Thoracic aorta (tissue), 2 donors: ENCODE results near the gene TEX51. TPM values are rescaled to one million over a fixed set of nuclear protein-coding genes. Genes with fewer than 3 reads are reported as not detected.

Source experiments
- ATAC-seq: fragments of 150-250 bp; one replicate; pipeline ENCODE4 v1.8.0; 2017; ENCODE audit warnings: low read depth; ENCODE audit not compliant: insufficient number of reproducible peaks, low FRiP score
- DNase-seq: peaks from one replicate; pipeline ENCODE4 v3.0.0-alpha.2; 2020; ENCODE audit warnings: low spot score
- H3K27ac ChIP-seq, 2 donors: fragments of 200-600 bp; sonication (generic); 1 replicate in 1 of 2; 2 replicates in 1 of 2; pipeline ENCODE4 v1.5.1; 2016; ENCODE audit warnings: mild to moderate bottlenecking in 2 of 2, moderate library complexity in 2 of 2
- H3K27me3 ChIP-seq: fragments of 200-600 bp; sonication (generic); replicated peaks from 2 replicates; pipeline ENCODE4 v1.6.0; 2016; ENCODE audit warnings: mild to moderate bottlenecking; ENCODE audit not compliant: insufficient read depth
- H3K36me3 ChIP-seq: fragments of 200-600 bp; sonication (generic); one replicate; pipeline ENCODE4 v1.5.1; 2016
- H3K4me1 ChIP-seq, 2 donors: fragments of 200-600 bp; sonication (generic); 1 replicate in 1 of 2; 2 replicates in 1 of 2; pipeline versions ENCODE4 v1.5.1 to v1.6.0; 2016; ENCODE audit warnings: low read depth in 2 of 2, mild to moderate bottlenecking in 1 of 2; ENCODE audit not compliant: control insufficient read depth in 1 of 2
- H3K4me3 ChIP-seq: fragments of 200-600 bp; sonication (generic); 2 replicates; pipeline ENCODE4 v1.5.1; 2016; ENCODE audit warnings: mild to moderate bottlenecking
- H3K9me3 ChIP-seq: fragments of 200-600 bp; sonication (generic); 2 replicates; pipeline ENCODE4 v1.5.1; 2016
- CTCF ChIP-seq: fragments of 200-600 bp; sonication (generic); IDR thresholded peaks from one replicate; pipeline ENCODE4 v1.5.1; 2019; ENCODE audit warnings: antibody characterized with exemption
- total RNA-seq, 2 donors: library from RNA; depleted of rRNA; stranded (reverse); fragments of >200 nt; gene quantifications; one replicate each; pipeline versions ENCODE4 v1.1.0 to v1.2.3, GENCODE V29; 2016

TEX51 gene
- total RNA-seq, 2 donors from 2014 or later: not detected

GRCh38 chr2:126862730-126863129, 36.0 kb upstream of the TEX51 start:
- Histone ChIP-seq H3K27me3 (no peaks in the 10 kb centered on the region), H3K9me3 (no peaks in the 10 kb centered on the region), H3K27ac (no peak overlapping the region), H3K36me3 (no peaks in the 10 kb centered on the region), H3K4me1 (no peaks in the 10 kb centered on the region), H3K4me3 (no peak overlapping the region)
- DNase-seq (no peak), ATAC-seq (no peak)
- TF ChIP-seq CTCF: no peak

- ATAC-seq: no peak
- Histone ChIP-seq H3K4me3 (no peak overlapping the region), H3K36me3 (no peaks in the 10 kb centered on the region), H3K4me1 (no peaks in the 10 kb centered on the region), H3K27ac (no peak overlapping the region), H3K27me3 (no peaks in the 10 kb centered on the region), H3K9me3 (no peaks in the 10 kb centered on the region)
- DNase-seq: no peak
- no peak for TF ChIP-seq CTCF
Measured at GRCh38 chr2:126863336-126864015, 35.2 kb upstream of the TEX51 start.

- H3K27me3 ChIP-seq: no peaks in the 10 kb centered on the region
- H3K4me1 ChIP-seq: no peaks in the 10 kb centered on the region
- H3K9me3 ChIP-seq: no peaks in the 10 kb centered on the region
- H3K27ac ChIP-seq: no peak overlapping the region
- H3K4me3 ChIP-seq: no peak overlapping the region
- DNase-seq: no peak
- ATAC-seq: no peak
- TF ChIP-seq CTCF: no peak
- H3K36me3 ChIP-seq: no peaks in the 10 kb centered on the region
Measured at GRCh38 chr2:126864861-126865260, 33.8 kb upstream of the TEX51 start.

- DNase-seq: no peak
- Histone ChIP-seq H3K4me1 (no peaks in the 10 kb centered on the region), H3K27ac (no peak overlapping the region), H3K9me3 (no peaks in the 10 kb centered on the region), H3K4me3 (no peak overlapping the region), H3K36me3 (no peaks in the 10 kb centered on the region), H3K27me3 (no peaks in the 10 kb centered on the region)
- ATAC-seq: no peak
- TF ChIP-seq CTCF: no peak
Measured at GRCh38 chr2:126866451-126866850, 32.2 kb upstream of the TEX51 start.

GRCh38 chr2:126874961-126875360, 23.7 kb upstream of the TEX51 start:
- ATAC-seq: no peak
- H3K36me3 ChIP-seq: no peaks in the 10 kb centered on the region
- no peak for TF ChIP-seq CTCF

More at GRCh38 chr2:126874961-126875360, 23.7 kb upstream of the TEX51 start:
- DNase-seq: no peak
- Histone ChIP-seq H3K4me3 (no peak overlapping the region), H3K27me3 (no peaks in the 10 kb centered on the region), H3K27ac (no peak overlapping the region), H3K4me1 (no peaks in the 10 kb centered on the region), H3K9me3 (no peaks in the 10 kb centered on the region)
